Activated CD8-positive, alpha-beta T cell treated with anti-CD3 and anti-CD28 coated beads for 36 hours (primary cell): Measurements from ENCODE around the gene CCDC73. TPM values are rescaled to one million over a fixed set of nuclear protein-coding genes. Genes with fewer than 3 reads are reported as not detected.

Experiments used
- ATAC-seq: fragments of 200-7000 bp; cut with Tn5 transposase; one replicate; pipeline ENCODE4 v1.10.0; 2021; ENCODE audit warnings: mild to moderate bottlenecking, moderate library complexity
- CTCF ChIA-PET: fragments of 350-600 bp; sonication (Branson Sonifier 250); formaldehyde crosslinking; loops from one replicate; lab custom pipeline; 2021; ENCODE audit warnings: antibody characterized with exemption; lab: Charles Lee
- POLR2A ChIA-PET: fragments of 350-600 bp; sonication (Branson Sonifier 250); formaldehyde crosslinking; loops from one replicate; lab custom pipeline; 2021; ENCODE audit warnings: antibody characterized with exemption; lab: Charles Lee
- DNase-seq: peaks from one replicate; pipeline ENCODE4 v3.0.0-alpha.2; 2020
- H3K27ac Mint-ChIP-seq: one replicate; pipeline ENCODE4 v1.8.0; 2021; ENCODE audit warnings: mild to moderate bottlenecking, mixed read lengths
- H3K27me3 Mint-ChIP-seq: one replicate; pipeline ENCODE4 v1.8.0; 2021; ENCODE audit warnings: mixed read lengths
- H3K36me3 Mint-ChIP-seq: one replicate; pipeline ENCODE4 v1.8.0; 2021; ENCODE audit warnings: low read depth, mixed read lengths
- H3K4me1 Mint-ChIP-seq: one replicate; pipeline ENCODE4 v1.8.0; 2021; ENCODE audit warnings: low read depth, mixed read lengths
- H3K4me3 Mint-ChIP-seq: one replicate; pipeline ENCODE4 v1.8.0; 2021; ENCODE audit warnings: mild to moderate bottlenecking, moderate library complexity, mixed read lengths
- H3K9me3 Mint-ChIP-seq: one replicate; pipeline ENCODE4 v1.8.0; 2021; ENCODE audit warnings: mixed read lengths
- intact Hi-C: fragments of 100-400 bp; cut with micrococcal nuclease; formaldehyde crosslinking; loops from one replicate; pipeline ENCODE4 v1.10.0; 2022
- total RNA-seq, 2 experiments: library from RNA; stranded (reverse); gene quantifications; one replicate each; pipeline ENCODE4 v1.2.3, GENCODE V29; 2021
- TF ChIP-seq, protein P1 (sequence below): fragments of 200-600 bp; IDR thresholded peaks from one replicate; pipeline ENCODE4 v1.8.0; 2022; ENCODE audit warnings: antibody characterized with exemption, mild to moderate bottlenecking

Gene CCDC73
- total RNA-seq, 2 experiments from 2014 or later, result not detected

DNA sequence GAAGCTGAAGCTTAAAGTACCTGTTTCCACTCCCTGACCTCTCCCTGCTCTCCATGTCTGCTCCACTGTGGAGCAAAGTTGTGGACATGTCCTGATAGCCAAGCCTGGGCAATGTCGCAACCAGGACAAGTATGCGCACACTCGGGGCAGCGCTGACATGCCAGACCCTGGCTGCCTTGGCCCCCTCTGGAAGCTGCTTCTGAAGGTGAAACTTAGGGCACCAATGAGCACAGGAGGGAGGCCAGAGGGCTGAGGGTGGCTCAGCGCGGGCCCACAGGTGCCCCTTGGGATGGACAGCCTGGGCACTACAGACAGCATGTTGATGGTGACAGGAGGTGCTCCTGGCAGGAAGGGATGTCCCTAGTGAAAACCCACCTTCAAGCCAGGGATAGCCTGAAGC, 90.2 kb downstream of the CCDC73 start:
- DNase-seq (no peak), ATAC-seq (no peak)
- ChIA-PET CTCF (no interaction called here), POLR2A (interaction anchor here (0.5 kb wide), 1 partner anchor 151 kb away, joined by 3 read pairs; no protein-coding TSS in a partner anchor)
- intact Hi-C loops, result no loop called here
- Mint-ChIP-seq H3K27ac (no peak overlapping the region), H3K9me3 (peaks cover 1% of the 10 kb centered on the region), H3K27me3 (peaks cover 18% of the 10 kb centered on the region), H3K36me3 (no peaks in the 10 kb centered on the region), H3K4me3 (no peak overlapping the region), H3K4me1 (peaks cover 14% of the 10 kb centered on the region)
- TF ChIP-seq, protein P1, sequence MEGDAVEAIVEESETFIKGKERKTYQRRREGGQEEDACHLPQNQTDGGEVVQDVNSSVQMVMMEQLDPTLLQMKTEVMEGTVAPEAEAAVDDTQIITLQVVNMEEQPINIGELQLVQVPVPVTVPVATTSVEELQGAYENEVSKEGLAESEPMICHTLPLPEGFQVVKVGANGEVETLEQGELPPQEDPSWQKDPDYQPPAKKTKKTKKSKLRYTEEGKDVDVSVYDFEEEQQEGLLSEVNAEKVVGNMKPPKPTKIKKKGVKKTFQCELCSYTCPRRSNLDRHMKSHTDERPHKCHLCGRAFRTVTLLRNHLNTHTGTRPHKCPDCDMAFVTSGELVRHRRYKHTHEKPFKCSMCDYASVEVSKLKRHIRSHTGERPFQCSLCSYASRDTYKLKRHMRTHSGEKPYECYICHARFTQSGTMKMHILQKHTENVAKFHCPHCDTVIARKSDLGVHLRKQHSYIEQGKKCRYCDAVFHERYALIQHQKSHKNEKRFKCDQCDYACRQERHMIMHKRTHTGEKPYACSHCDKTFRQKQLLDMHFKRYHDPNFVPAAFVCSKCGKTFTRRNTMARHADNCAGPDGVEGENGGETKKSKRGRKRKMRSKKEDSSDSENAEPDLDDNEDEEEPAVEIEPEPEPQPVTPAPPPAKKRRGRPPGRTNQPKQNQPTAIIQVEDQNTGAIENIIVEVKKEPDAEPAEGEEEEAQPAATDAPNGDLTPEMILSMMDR, result no peak

DNA sequence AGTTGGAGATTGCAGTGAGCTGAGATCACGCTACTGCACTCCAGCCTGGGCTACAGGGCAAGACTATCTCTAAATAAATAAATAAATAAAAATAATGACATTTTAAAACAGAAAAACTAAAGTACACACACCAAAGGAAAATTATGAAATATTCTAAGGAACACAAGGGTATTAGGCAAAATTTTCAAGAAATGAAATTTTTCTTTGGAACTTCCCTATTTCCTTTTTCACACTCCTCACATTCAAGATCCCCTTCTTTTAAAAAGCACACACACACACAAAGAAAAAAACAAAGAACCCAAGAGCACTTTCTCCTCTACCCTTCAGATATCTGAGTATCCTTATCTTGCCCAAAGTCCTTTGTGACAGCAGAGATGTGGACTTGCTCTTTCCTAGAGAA, 92.8 kb downstream of the CCDC73 start:
- TF ChIP-seq, protein P1, result no peak
- ChIA-PET CTCF (no interaction called here), POLR2A (no interaction called here)
- Mint-ChIP-seq H3K27ac (no peak overlapping the region), H3K4me3 (no peak overlapping the region), H3K4me1 (no peaks in the 10 kb centered on the region), H3K9me3 (peaks cover 1% of the 10 kb centered on the region), H3K36me3 (no peaks in the 10 kb centered on the region), H3K27me3 (peaks cover 12% of the 10 kb centered on the region)
- ATAC-seq (no peak), DNase-seq (no peak)
- intact Hi-C loops, result no loop called here

DNA sequence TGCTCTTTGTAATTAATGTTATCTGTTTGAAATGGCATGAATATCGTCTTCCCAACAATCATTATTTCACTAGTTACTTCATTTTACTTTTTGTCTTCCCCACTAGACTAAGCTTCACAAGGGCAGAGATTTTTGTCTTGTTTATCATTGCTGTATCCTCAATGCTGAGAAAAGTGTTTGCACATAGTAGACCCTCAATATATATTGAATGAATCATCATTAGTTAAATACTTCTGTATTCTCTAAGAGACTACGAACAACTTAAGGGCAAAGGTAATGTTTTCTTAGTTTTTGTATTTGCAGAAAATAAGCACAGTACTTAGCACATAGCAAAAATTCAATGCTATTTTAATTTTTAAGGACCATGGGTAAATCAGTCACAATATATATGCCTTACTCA, 95.9 kb downstream of the CCDC73 start:
- intact Hi-C loops, result no loop called here
- TF ChIP-seq, protein P1, result no peak
- Mint-ChIP-seq H3K9me3 (no peaks in the 10 kb centered on the region), H3K4me1 (peaks cover 3% of the 10 kb centered on the region), H3K4me3 (no peak overlapping the region), H3K36me3 (no peaks in the 10 kb centered on the region), H3K27ac (no peak overlapping the region), H3K27me3 (peaks cover 8% of the 10 kb centered on the region)
- no peak for DNase-seq
- POLR2A ChIA-PET, result no interaction called here
- ATAC-seq, result no peak
- CTCF ChIA-PET, result interaction anchor here (0.9 kb wide), 1 partner anchor 94 kb away, joined by 3 read pairs; no protein-coding TSS in a partner anchor

DNA sequence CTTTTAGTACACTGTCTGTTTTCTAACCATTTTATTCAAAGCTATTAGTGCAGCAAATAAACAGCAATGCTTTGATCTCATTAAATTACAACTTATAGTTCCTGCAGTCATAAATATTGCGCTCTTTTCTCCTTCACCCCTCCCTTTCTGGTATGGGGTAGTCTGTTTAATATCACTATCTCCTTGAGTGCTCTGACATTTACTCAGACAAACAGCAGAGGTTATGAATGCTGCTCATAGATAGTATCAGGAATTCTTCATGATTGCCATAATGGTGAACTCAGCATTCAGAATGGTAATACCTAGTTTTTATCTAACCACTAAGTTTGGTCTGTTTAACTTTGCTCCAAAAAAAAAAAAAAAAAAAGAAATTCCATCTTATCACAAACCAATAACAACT, 123.4 kb downstream of the CCDC73 start:
- H3K27me3 Mint-ChIP-seq, result peaks cover 10% of the 10 kb centered on the region
- ATAC-seq (no peak), DNase-seq (no peak)
- no peak overlapping the region for H3K4me3 Mint-ChIP-seq
- H3K36me3 Mint-ChIP-seq, result no peaks in the 10 kb centered on the region
- H3K27ac Mint-ChIP-seq, result no peak overlapping the region
- ChIA-PET POLR2A (no interaction called here), CTCF (interaction anchor here (1.1 kb wide), 1 partner anchor 11 kb away, joined by 3 read pairs; no protein-coding TSS in a partner anchor)
- no peaks in the 10 kb centered on the region for H3K4me1 Mint-ChIP-seq
- H3K9me3 Mint-ChIP-seq, result peaks cover 4% of the 10 kb centered on the region
- intact Hi-C loops, result no loop called here
- TF ChIP-seq, protein P1, result no peak

DNA sequence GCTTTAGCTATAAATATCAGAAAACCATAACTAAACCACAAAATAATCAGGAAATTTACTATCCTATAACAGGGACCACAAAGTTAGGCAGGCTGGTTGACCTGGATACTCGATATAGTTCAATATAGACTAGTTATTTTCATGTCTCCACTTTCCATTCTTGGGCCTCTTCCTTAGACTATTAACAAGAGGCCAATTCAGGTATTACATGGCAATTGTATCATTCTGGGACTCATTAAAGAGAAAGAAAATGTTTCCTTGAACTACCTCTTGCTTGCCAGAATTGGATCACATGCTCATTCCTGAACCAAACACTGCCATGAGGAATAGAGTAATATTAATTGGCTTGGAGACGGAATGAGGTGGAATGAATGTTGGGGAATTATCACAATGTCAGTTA, 134.8 kb downstream of the CCDC73 start:
- H3K27ac Mint-ChIP-seq, result no peak overlapping the region
- TF ChIP-seq, protein P1, result peak; percentile 12
- ChIA-PET POLR2A (no interaction called here), CTCF (interaction anchor here (1.2 to 1.6 kb wide), 2 partner anchors 11 to 16 kb away, joined by 3 read pairs; no protein-coding TSS in a partner anchor)
- peaks cover 10% of the 10 kb centered on the region for H3K27me3 Mint-ChIP-seq
- DNase-seq (no peak), ATAC-seq (no peak)
- H3K9me3 Mint-ChIP-seq, result no peaks in the 10 kb centered on the region
- intact Hi-C loops, result no loop called here
- H3K4me3 Mint-ChIP-seq, result no peak overlapping the region
- H3K36me3 Mint-ChIP-seq, result no peaks in the 10 kb centered on the region
- H3K4me1 Mint-ChIP-seq, result peaks cover 22% of the 10 kb centered on the region
